Stomach (tissue), 4 donors: Measurements from ENCODE around the gene DCAF10.

Source experiments
- CTCF ChIP-seq, 7 experiments: fragments of 450-650 bp in 4 of 7; fragments of 200-600 bp in 3 of 7; sonication (generic) in 3 of 7; IDR thresholded peaks; one replicate each; pipeline ENCODE4 v1.5.1; 2016 to 2019; ENCODE audit warnings: antibody characterized with exemption in 7 of 7, control low read depth in 2 of 7, mild to moderate bottlenecking in 1 of 7
- POLR2A ChIP-seq, 4 donors: fragments of 450-650 bp; IDR thresholded peaks; one replicate each; pipeline ENCODE4 v1.6.1; 2016; ENCODE audit warnings: antibody characterized with exemption in 4 of 4, control low read depth in 2 of 4, mild to moderate bottlenecking in 1 of 4, moderate library complexity in 1 of 4
- POLR2AphosphoS5 ChIP-seq, 3 donors: sonication (generic); formaldehyde crosslinking; IDR thresholded peaks; one replicate each; pipeline ENCODE4 v1.6.1; 2016; ENCODE audit warnings: antibody characterized with exemption in 3 of 3

GRCh38 chr9:37889536-37889935 lies 88.9 kb downstream of the DCAF10 start:
- TF ChIP-seq CTCF (IDR thresholded peaks at IDR 0.05) (no peak), POLR2A (IDR thresholded peaks at IDR 0.05) (no peak), POLR2AphosphoS5 (IDR thresholded peaks at IDR 0.05) (no peak)
